WTC11 (cell line): ENCODE measurements around the gene ACTR6.

Experiments
- CREB1 ChIP-seq: sonication (generic); formaldehyde crosslinking; IDR thresholded peaks from 2 replicates; pipeline ENCODE4 v1.8.0; 2023; ENCODE audit warnings: mild to moderate bottlenecking, missing genetic modification reagents
- CTCF ChIP-seq: fragments of 200-600 bp; IDR thresholded peaks from 2 replicates; pipeline ENCODE4 v1.8.0; 2022; ENCODE audit warnings: antibody characterized with exemption
- MAX ChIP-seq: sonication (generic); formaldehyde crosslinking; IDR thresholded peaks from 2 replicates; pipeline ENCODE4 v1.8.0; 2022; ENCODE audit warnings: mild to moderate bottlenecking, missing genetic modification reagents
- MYBL2 ChIP-seq: sonication (generic); formaldehyde crosslinking; IDR thresholded peaks from 2 replicates; pipeline ENCODE4 v1.8.1; 2023; ENCODE audit warnings: mild to moderate bottlenecking, moderate library complexity, missing genetic modification reagents
- PREB ChIP-seq: sonication (generic); formaldehyde crosslinking; IDR thresholded peaks from 2 replicates; pipeline ENCODE4 v1.8.1; 2022; ENCODE audit warnings: mild to moderate bottlenecking, missing genetic modification reagents, moderate library complexity, borderline replicate concordance
- SOX15 ChIP-seq: fragments of 250-450 bp; sonication (Bioruptor Pico); IDR thresholded peaks from 2 replicates; pipeline ENCODE4 v1.9.0; 2021; ENCODE audit warnings: mild to moderate bottlenecking
- TP53 ChIP-seq: sonication (generic); formaldehyde crosslinking; IDR thresholded peaks from 2 replicates; pipeline ENCODE4 v1.8.1; 2023; ENCODE audit warnings: mild to moderate bottlenecking, missing genetic modification reagents

- no peak for TF ChIP-seq CTCF
- no peak; the same call in 1 of the 2 replicates for TF ChIP-seq MAX (CRISPR knock-in tag)
- no peak for TF ChIP-seq SOX15 (CRISPR knock-in tag)
- TF ChIP-seq PREB (CRISPR knock-in tag): no peak
- TF ChIP-seq TP53 (CRISPR knock-in tag): peak; percentile 64; the same call in 1 of the 2 replicates
- no peak for TF ChIP-seq MYBL2 (CRISPR knock-in tag)
- no peak for TF ChIP-seq CREB1 (CRISPR knock-in tag)
These were observed 1.1 kb upstream of the ACTR6 start for GRCh38 chr12:100199347-100200149.
